Measurements from ENCODE around the gene ST3GAL3.

The ST3GAL3 gene

DNA sequence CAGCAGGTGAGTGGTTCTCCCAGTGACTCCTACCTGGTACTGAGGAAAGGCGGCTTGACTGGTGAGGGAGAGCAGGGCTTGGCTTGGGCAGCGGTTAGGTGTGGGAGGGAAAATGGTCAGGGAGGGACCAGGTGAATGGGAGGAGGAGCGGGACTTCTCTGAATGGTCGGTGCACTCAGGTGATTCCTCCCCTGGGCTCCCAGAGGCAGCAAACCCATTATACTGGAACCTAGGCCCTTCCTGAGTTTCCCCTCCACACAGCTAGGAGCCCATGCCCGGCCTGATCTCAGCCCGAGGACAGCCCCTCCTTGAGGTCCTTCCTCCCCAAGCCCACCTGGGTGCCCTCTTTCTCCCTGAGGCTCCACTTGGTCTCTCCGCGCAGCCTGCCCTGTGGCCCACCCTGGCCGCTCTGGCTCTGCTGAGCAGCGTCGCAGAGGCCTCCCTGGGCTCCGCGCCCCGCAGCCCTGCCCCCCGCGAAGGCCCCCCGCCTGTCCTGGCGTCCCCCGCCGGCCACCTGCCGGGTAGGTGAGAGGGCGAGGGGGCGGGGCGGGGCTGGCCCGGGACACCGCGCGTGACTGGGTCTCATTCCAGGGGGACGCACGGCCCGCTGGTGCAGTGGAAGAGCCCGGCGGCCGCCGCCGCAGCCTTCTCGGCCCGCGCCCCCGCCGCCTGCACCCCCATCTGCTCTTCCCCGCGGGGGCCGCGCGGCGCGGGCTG lies 228.5 kb downstream of the ST3GAL3 start:
- TF ChIP-seq SPI1 (IDR thresholded peaks at IDR 0.05; ENCODE audit: borderline replicate concordance, low read depth) (no peak), POLR2AphosphoS5 (IDR thresholded peaks at IDR 0.05; ENCODE audit: low read depth) (no peak), GABPA (IDR thresholded peaks at IDR 0.05; ENCODE audit: low read depth) (no peak)
- TF ChIP-seq, protein P1, sequence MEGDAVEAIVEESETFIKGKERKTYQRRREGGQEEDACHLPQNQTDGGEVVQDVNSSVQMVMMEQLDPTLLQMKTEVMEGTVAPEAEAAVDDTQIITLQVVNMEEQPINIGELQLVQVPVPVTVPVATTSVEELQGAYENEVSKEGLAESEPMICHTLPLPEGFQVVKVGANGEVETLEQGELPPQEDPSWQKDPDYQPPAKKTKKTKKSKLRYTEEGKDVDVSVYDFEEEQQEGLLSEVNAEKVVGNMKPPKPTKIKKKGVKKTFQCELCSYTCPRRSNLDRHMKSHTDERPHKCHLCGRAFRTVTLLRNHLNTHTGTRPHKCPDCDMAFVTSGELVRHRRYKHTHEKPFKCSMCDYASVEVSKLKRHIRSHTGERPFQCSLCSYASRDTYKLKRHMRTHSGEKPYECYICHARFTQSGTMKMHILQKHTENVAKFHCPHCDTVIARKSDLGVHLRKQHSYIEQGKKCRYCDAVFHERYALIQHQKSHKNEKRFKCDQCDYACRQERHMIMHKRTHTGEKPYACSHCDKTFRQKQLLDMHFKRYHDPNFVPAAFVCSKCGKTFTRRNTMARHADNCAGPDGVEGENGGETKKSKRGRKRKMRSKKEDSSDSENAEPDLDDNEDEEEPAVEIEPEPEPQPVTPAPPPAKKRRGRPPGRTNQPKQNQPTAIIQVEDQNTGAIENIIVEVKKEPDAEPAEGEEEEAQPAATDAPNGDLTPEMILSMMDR (IDR thresholded peaks at IDR 0.05; ENCODE audit: insufficient read depth, low read length), result no peak
- TF ChIP-seq, protein P2, sequence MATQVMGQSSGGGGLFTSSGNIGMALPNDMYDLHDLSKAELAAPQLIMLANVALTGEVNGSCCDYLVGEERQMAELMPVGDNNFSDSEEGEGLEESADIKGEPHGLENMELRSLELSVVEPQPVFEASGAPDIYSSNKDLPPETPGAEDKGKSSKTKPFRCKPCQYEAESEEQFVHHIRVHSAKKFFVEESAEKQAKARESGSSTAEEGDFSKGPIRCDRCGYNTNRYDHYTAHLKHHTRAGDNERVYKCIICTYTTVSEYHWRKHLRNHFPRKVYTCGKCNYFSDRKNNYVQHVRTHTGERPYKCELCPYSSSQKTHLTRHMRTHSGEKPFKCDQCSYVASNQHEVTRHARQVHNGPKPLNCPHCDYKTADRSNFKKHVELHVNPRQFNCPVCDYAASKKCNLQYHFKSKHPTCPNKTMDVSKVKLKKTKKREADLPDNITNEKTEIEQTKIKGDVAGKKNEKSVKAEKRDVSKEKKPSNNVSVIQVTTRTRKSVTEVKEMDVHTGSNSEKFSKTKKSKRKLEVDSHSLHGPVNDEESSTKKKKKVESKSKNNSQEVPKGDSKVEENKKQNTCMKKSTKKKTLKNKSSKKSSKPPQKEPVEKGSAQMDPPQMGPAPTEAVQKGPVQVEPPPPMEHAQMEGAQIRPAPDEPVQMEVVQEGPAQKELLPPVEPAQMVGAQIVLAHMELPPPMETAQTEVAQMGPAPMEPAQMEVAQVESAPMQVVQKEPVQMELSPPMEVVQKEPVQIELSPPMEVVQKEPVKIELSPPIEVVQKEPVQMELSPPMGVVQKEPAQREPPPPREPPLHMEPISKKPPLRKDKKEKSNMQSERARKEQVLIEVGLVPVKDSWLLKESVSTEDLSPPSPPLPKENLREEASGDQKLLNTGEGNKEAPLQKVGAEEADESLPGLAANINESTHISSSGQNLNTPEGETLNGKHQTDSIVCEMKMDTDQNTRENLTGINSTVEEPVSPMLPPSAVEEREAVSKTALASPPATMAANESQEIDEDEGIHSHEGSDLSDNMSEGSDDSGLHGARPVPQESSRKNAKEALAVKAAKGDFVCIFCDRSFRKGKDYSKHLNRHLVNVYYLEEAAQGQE (IDR thresholded peaks at IDR 0.05; ENCODE audit: insufficient replicate concordance, low read depth), result no peak
- peak overlapping the region; percentile 19 for H3K4me3 ChIP-seq (replicated peaks; ENCODE audit: insufficient read depth, low read length)
- DNase-seq (ENCODE audit: low read depth in 1 of 2, low spot score in 1 of 2), result no peak
- H3K27ac ChIP-seq (replicated peaks), result no peak overlapping the region
- no peaks in the 10 kb centered on the region for H3K27me3 ChIP-seq (ENCODE audit: insufficient read depth, poor library complexity, severe bottlenecking)

DNA sequence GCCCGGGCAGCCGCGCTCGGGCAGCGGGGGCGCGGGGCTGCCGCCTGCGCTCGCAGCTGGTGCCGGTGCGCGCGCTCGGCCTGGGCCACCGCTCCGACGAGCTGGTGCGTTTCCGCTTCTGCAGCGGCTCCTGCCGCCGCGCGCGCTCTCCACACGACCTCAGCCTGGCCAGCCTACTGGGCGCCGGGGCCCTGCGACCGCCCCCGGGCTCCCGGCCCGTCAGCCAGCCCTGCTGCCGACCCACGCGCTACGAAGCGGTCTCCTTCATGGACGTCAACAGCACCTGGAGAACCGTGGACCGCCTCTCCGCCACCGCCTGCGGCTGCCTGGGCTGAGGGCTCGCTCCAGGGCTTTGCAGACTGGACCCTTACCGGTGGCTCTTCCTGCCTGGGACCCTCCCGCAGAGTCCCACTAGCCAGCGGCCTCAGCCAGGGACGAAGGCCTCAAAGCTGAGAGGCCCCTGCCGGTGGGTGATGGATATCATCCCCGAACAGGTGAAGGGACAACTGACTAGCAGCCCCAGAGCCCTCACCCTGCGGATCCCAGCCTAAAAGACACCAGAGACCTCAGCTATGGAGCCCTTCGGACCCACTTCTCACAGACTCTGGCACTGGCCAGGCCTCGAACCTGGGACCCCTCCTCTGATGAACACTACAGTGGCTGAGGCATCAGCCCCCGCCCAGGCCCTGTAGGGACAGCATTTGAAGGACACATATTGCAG lies 229.3 kb downstream of the ST3GAL3 start:
- Histone ChIP-seq H3K4me3 (replicated peaks; ENCODE audit: insufficient read depth, low read length) (peak overlapping the region; percentile 19), H3K27me3 (ENCODE audit: insufficient read depth, poor library complexity, severe bottlenecking) (no peaks in the 10 kb centered on the region), H3K27ac (replicated peaks) (no peak overlapping the region)
- TF ChIP-seq, protein P1 (IDR thresholded peaks at IDR 0.05; ENCODE audit: insufficient read depth, low read length), result no peak
- TF ChIP-seq SPI1 (IDR thresholded peaks at IDR 0.05; ENCODE audit: borderline replicate concordance, low read depth) (no peak), POLR2AphosphoS5 (IDR thresholded peaks at IDR 0.05; ENCODE audit: low read depth) (no peak), GABPA (IDR thresholded peaks at IDR 0.05; ENCODE audit: low read depth) (no peak)
- TF ChIP-seq, protein P2 (IDR thresholded peaks at IDR 0.05; ENCODE audit: insufficient replicate concordance, low read depth), result no peak
- peak; percentile 29 to 35 for DNase-seq (ENCODE audit: low read depth in 1 of 2, low spot score in 1 of 2)

DNA sequence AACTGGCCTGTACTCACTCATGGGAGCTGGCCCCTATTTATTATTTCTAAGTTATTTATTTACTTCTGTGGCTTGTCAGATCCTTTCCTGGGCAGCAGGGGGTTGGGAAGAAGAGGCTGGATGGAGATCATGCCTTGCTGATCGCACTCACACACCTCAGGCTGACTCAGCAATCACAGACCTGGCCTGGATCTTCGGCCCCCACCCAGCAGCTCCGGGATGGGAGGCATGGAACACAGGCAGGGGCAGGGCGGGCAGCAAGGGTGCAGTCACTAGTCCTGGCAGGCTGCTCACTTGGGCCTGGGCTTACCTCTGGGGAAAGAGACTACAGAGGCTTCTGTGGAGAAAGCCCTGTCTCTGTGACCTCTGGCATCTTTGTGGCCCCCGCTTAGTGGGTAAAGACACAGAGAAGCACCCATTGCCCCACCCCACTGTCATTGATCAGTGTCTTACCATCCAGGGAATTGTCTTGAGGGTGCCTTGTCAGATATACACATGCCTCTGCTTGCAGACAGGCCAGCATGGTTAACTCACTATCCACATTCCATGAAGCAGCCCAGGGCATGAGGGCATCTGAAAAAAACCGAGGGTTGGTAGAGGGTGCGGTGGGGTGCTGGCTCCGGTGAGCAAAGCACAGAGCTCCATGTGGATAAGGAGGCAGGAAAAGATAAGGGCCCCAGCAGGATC lies 230.0 kb downstream of the ST3GAL3 start:
- H3K27me3 ChIP-seq (ENCODE audit: insufficient read depth, poor library complexity, severe bottlenecking), result no peaks in the 10 kb centered on the region
- TF ChIP-seq SPI1 (IDR thresholded peaks at IDR 0.05; ENCODE audit: borderline replicate concordance, low read depth) (no peak), POLR2AphosphoS5 (IDR thresholded peaks at IDR 0.05; ENCODE audit: low read depth) (no peak)
- TF ChIP-seq, protein P2 (IDR thresholded peaks at IDR 0.05; ENCODE audit: insufficient replicate concordance, low read depth), result no peak
- no peak for DNase-seq (ENCODE audit: low read depth in 1 of 2, low spot score in 1 of 2)
- no peak overlapping the region for H3K27ac ChIP-seq (replicated peaks)
- H3K4me3 ChIP-seq (replicated peaks; ENCODE audit: insufficient read depth, low read length), result no peak overlapping the region

All from HL-60 (cell line).